ENCODE results near the gene SRSF3.
A peak's percentile ranks its signal among the peaks of the same experiment; 100 is the strongest.

SRSF3 gene

GRCh38 chr6:36550473-36551000 is 43.6 kb upstream of the SRSF3 start:
- DNase-seq (ENCODE audit: low read depth), result no peak
- no peak for TF ChIP-seq CTCF (conservative IDR thresholded peaks at IDR 0.05; ENCODE audit: low read depth, low read length)
- H3K4me3 ChIP-seq (ENCODE audit: low read depth, low read length), result no peak overlapping the region

- no peak for TF ChIP-seq CTCF (conservative IDR thresholded peaks at IDR 0.05; ENCODE audit: low read depth, low read length)
- no peak for DNase-seq (ENCODE audit: low read depth)
- H3K4me3 ChIP-seq (ENCODE audit: low read depth, low read length), result no peak overlapping the region
These were observed 38.4 kb upstream of the SRSF3 start for GRCh38 chr6:36555750-36556252.

GRCh38 chr6:36556281-36556680 is 37.9 kb upstream of the SRSF3 start:
- no peak overlapping the region for H3K4me3 ChIP-seq (ENCODE audit: low read depth, low read length)
- TF ChIP-seq CTCF (conservative IDR thresholded peaks at IDR 0.05; ENCODE audit: low read depth, low read length), result no peak

GRCh38 chr6:36559011-36559793 is 35.0 kb upstream of the SRSF3 start:
- TF ChIP-seq CTCF (conservative IDR thresholded peaks at IDR 0.05; ENCODE audit: low read depth, low read length), result no peak
- H3K4me3 ChIP-seq (ENCODE audit: low read depth, low read length), result no peak overlapping the region
- DNase-seq (ENCODE audit: low read depth), result no peak

More at GRCh38 chr6:36556281-36556680, 37.9 kb upstream of the SRSF3 start:
- no peak for DNase-seq (ENCODE audit: low read depth)

GRCh38 chr6:36560822-36561221 is 33.3 kb upstream of the SRSF3 start:
- TF ChIP-seq CTCF (conservative IDR thresholded peaks at IDR 0.05; ENCODE audit: low read depth, low read length), result no peak
- H3K4me3 ChIP-seq (ENCODE audit: low read depth, low read length), result no peak overlapping the region

GRCh38 chr6:36563237-36563927 is 30.8 kb upstream of the SRSF3 start:
- no peak for TF ChIP-seq CTCF (conservative IDR thresholded peaks at IDR 0.05; ENCODE audit: low read depth, low read length)
- DNase-seq (ENCODE audit: low read depth), result peak; percentile 51
- no peak overlapping the region for H3K4me3 ChIP-seq (ENCODE audit: low read depth, low read length)

More at GRCh38 chr6:36560822-36561221, 33.3 kb upstream of the SRSF3 start:
- no peak for DNase-seq (ENCODE audit: low read depth)
